GM12875 (cell line): ENCODE results near the gene TUBA1B.
A peak's percentile ranks its signal among the peaks of the same experiment; 100 is the strongest.

Experiments used
- H3K4me3 ChIP-seq: one replicate; pipeline ENCODE4 v1.5.1; 2011; ENCODE audit warnings: low read depth, low read length, control low read depth
- CTCF ChIP-seq: IDR thresholded peaks from 2 replicates; pipeline ENCODE4 v1.5.1; 2011; ENCODE audit warnings: low read depth, mild to moderate bottlenecking, control low read depth, inconsistent platforms, low read length, moderate library complexity, borderline replicate concordance; ENCODE audit not compliant: insufficient read depth

Gene TUBA1B

GRCh38 chr12:49094160-49094974 is 36.8 kb downstream of the TUBA1B start, which contains the start of gene DHH:
Gene DHH (minus strand): TSS chr12:49094801. CDS start chr12:49094512, 289 bp downstream.
- H3K4me3 ChIP-seq = no peak within 1 kb of the TSS
- no peak for TF ChIP-seq CTCF

- H3K4me3 ChIP-seq = no peak overlapping the region
- TF ChIP-seq CTCF = no peak
Measured at GRCh38 chr12:49093792-49094159, 37.4 kb downstream of the TUBA1B start.

- TF ChIP-seq CTCF = no peak
Measured at GRCh38 chr12:49092816-49093406, 38.3 kb downstream of the TUBA1B start.

GRCh38 chr12:49092086-49092815 is 38.9 kb downstream of the TUBA1B start:
- TF ChIP-seq CTCF = peak; percentile 56; the same call in 1 of the 2 replicates

More at GRCh38 chr12:49092816-49093406, 38.3 kb downstream of the TUBA1B start:
- no peak overlapping the region for H3K4me3 ChIP-seq

GRCh38 chr12:49091836-49092085 is 39.4 kb downstream of the TUBA1B start:
- H3K4me3 ChIP-seq = no peak overlapping the region
- TF ChIP-seq CTCF = no peak

More at GRCh38 chr12:49092086-49092815, 38.9 kb downstream of the TUBA1B start:
- H3K4me3 ChIP-seq = no peak overlapping the region

- no peak overlapping the region for H3K4me3 ChIP-seq
- TF ChIP-seq CTCF = no peak
Measured at GRCh38 chr12:49091056-49091835, 39.9 kb downstream of the TUBA1B start.
